GM18858 (cell line): Measurements from ENCODE around the gene TAF6L.
"Not testable (repeated sequence)": the region's sequence is repeated elsewhere in the genome, so short reads cannot be mapped to it uniquely, and the experiment has no call there.

Experiments used
- ATAC-seq: cut with Tn5 transposase; IDR thresholded peaks from one replicate; pipeline ENCODE4 v1.9.1; 2021; ENCODE audit not compliant: unreplicated experiment

The TAF6L gene

GRCh38 chr11:62757846-62758788 lies 13.1 kb upstream of the TAF6L start:
- no peak for ATAC-seq

GRCh38 chr11:62760867-62761227 lies 10.3 kb upstream of the TAF6L start:
- not testable (repeated sequence) for ATAC-seq

- no peak for ATAC-seq
Measured at GRCh38 chr11:62770778-62771143, 435 bp upstream of the TAF6L start.

GRCh38 chr11:62774407-62774806 lies 3.2 kb downstream of the TAF6L start:
- no peak for ATAC-seq

- ATAC-seq: no peak
Measured at GRCh38 chr11:62775646-62776045, 4.5 kb downstream of the TAF6L start.

GRCh38 chr11:62777389-62777788 lies 6.2 kb downstream of the TAF6L start:
- ATAC-seq: no peak

- no peak for ATAC-seq
Measured at GRCh38 chr11:62778441-62778840, 7.2 kb downstream of the TAF6L start.

GRCh38 chr11:62782753-62783152 lies 11.6 kb downstream of the TAF6L start:
- ATAC-seq: no peak

GRCh38 chr11:62786318-62787004 lies 15.3 kb downstream of the TAF6L start:
- ATAC-seq: peak; percentile 41

GRCh38 chr11:62787005-62787759 lies 16.0 kb downstream of the TAF6L start, which contains the start of gene TMEM179B:
TMEM179B (plus strand) TSS chr11:62787402; CDS start chr11:62787432, 30 bp downstream.
- peak; percentile 40 for ATAC-seq

GRCh38 chr11:62788991-62789390 lies 17.8 kb downstream of the TAF6L start:
- no peak for ATAC-seq

GRCh38 chr11:62789576-62789975 lies 18.4 kb downstream of the TAF6L start:
- no peak for ATAC-seq

GRCh38 chr11:62791501-62792201 lies 20.5 kb downstream of the TAF6L start, which contains the start of gene TMEM223:
TMEM223 (minus strand) TSS chr11:62792006; CDS start chr11:62791994, 12 bp downstream.
- no peak for ATAC-seq

- no peak for ATAC-seq
Measured at GRCh38 chr11:62792202-62792575, 21.0 kb downstream of the TAF6L start.

GRCh38 chr11:62794201-62794775 lies 23.1 kb downstream of the TAF6L start:
- no peak for ATAC-seq

- no peak for ATAC-seq
Measured at GRCh38 chr11:62796281-62796680, 25.1 kb downstream of the TAF6L start.

- ATAC-seq: no peak
Measured at GRCh38 chr11:62799486-62799885, 28.3 kb downstream of the TAF6L start.

- no peak for ATAC-seq
Measured at GRCh38 chr11:62801071-62801470, 29.9 kb downstream of the TAF6L start.

GRCh38 chr11:62804310-62805075 lies 33.3 kb downstream of the TAF6L start:
- ATAC-seq: no peak
